DMS53 treated with DMSO at 0.1 percent for 48 hours (cell line): ENCODE results near the gene SRRM4.
"Not testable (repeated sequence)": the region's sequence is repeated elsewhere in the genome, so short reads cannot be mapped to it uniquely, and the experiment has no call there.

Source experiments
- DNase-seq: peaks from one replicate; lab custom pipeline; 2025; ENCODE audit not compliant: unreplicated experiment; lab: John Stamatoyannopoulos, UW

The SRRM4 gene

DNA sequence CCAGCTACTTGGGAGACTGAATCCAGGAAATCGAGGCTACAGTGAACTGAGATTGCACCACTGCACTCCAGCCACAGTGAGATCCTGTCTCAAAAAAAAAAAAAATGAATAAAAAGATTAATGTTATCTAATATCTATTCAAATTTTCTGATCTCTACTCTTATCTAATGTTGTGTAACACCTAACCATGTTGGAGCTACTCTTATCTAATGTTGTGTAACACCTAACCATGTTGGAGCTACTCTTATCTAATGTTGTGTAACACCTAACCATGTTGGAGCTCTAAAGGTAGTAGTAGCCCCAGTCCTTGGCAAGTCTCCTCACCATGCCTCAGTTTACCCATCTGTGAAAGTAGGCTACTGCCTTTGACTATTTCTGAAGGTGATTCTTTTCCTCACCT is 26.9 kb downstream of the SRRM4 start:
- not testable (repeated sequence) for DNase-seq

DNA sequence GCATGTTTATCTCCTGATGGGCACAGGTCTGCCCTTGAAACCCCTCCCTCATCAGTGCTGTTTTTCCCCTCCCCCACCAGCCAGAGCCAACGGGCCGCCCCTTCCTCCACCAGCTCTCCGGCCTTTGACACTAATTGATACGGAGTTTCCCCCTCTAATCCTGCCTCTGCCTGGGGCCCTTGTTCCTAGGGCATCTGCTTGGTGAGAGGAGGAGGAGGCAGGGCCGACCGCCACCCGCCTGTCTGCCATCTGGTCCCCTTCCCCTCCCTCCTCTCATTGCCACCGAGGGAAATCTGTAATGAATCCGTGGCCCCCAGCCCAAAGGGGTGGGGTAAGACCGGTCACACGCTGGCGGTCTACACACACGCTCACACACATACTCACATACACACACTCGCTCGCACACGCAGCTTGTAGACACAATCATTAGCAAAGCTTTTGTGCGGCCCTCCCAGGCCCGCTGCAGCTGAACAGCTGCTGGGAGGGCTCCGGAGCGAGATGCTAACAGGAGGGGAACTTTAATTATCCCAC is 27.4 kb downstream of the SRRM4 start:
- DNase-seq, result no peak

DNA sequence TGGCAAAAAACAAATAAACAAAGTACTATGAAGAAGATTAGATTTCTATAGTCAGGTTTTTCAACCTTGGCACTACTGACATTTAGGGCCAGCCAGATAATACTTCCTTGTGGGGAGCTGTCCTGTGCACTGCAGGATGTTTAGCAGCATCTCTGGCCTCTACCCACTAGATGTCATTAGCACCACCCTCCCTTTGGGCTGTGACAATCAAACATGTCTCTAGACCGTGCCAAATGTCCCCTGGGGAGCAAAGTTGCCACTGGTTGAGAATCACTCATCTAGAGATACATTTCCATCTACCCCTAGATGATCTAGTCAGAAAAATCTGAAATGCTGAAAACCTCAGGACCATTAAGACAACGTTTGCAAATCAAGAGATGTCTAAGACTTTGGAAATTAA is 29.9 kb downstream of the SRRM4 start:
- DNase-seq, result no peak

DNA sequence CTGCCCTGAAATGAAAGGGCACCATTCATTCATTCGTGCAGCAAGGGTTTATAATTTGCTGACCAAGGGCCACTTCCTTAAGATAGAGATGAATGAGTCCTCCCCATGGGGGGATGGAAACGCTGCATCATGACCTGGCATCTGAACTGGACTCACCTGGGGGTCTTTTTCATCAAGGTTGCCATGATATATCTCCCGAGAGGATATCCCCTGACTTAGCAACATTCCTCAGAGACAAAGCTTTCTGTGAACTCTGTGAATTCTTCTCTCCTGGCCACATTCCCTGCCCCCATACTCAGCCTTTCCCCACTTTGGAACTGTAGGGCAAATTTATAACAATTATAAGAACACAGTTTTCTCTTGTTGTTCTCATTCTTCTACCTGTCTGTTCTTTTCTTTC is 30.8 kb downstream of the SRRM4 start:
- DNase-seq, result no peak

DNA sequence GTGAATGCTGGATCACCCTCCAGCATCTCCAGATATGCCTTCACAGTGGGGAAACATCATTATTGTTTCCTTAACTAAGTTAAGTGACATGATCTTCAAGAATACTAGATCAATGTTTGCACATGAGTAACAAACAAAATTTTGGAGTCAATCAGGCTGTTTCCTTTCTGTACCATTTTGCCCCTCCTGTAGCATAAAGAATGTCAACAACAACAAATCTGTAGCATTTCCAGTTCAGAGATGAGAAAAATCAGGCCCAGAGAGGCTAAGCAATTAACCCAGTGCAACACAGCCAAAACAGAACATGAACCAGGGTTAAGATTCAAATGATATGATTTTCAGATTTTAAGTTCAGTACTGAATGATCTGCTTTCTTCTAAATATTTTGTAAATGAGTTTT is 31.7 kb downstream of the SRRM4 start:
- no peak for DNase-seq

DNA sequence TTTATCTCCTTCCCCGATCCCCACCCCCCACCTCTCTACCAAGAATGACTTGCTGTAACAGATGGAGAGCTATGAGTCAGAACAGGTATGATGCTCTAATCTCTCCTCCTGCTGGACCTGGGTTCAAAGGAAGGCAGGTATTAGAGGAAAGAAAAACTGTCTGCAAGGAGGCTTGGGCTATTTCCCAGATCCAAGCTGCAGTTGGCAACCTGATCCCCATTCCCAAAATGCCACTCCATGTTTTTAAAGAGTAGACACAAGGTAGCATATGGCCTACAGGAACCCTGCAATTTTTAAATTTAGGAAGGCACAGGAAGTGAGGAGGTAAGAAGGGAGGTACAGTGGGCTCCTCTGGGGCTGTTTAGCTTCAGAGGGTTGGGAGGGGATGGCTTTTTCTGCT is 33.0 kb downstream of the SRRM4 start:
- DNase-seq, result no peak

DNA sequence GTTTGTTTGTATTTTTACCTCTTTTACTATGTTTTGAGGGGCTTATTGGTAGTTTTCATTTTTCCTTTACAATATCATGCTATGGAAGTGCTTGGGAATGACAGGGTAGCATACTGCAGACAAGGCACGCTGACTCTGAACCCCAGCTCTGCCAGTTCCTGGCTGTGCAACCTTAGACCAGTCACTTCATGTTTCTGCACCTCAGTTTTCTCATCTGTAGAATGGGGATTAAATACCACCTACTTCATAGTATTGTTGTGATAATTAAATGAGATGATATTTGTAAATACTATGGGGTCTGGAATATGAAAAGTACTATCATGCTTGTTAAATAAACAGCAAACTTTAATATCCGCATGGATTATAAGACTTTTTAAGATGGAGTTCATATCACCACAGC is 35.4 kb downstream of the SRRM4 start:
- no peak for DNase-seq

DNA sequence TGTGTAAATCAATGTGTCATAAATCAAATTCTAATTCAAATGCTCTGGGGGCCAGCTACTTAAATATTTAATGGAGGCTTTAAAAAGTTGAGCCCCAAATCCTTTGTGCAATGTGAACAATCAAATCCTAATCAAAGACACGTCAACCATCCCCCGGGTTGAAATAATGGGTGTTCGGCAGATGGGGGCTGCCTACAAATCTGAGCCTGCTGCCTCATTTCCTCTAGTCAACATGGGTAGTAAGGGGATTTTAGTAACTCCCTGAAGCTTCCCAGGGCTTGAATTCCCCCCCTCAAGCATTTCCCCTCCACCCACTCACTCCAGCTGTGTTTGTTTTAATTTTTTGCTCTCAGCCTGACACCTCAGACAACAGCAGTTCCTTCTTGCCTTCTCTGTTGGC is 37.8 kb downstream of the SRRM4 start:
- DNase-seq, result no peak

DNA sequence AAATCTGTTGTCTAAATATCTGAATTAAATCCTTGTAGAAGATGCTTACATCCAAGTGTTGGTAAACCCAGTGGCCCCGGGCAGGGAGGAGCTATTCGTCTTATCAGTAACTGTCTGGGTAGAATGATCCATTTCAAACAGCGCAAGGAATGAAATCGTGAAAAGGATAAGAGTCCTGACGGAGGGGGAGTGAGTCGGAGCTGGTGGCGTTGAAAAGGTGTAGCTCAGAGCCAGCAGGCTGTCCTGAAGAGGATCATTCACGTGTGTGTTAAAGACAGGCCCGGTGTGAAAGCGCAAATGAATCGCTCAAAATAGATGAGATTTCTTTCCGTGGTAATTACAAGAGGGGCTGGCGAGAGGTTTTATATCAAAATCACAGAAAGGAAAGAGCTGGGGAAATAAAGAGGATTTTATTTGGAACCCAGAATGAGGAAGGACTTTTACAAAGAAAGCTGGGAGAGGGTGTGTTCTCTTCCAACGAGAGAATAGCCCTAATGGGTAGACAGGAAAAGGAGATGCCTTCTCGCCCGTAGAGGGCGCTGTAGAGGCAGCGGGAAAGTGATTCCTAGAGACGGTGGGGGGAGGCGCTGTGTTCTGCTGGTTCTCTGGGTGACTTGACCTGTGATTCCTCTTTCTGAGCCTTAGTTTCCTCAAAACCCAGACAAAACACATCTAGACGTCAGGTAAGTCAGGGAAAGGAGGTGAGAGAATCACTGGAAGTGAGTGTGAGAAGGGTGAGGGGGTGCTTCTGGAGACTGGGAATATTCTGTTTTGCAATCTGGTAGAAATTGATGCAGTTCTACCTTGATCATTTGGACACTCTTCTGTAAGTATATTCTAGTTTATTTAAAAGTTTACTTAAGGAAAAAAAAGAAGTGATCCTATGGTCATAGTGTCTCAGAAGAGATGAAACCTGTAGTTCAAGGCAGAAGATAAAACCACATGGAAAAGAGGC is 39.3 kb downstream of the SRRM4 start:
- no peak for DNase-seq

DNA sequence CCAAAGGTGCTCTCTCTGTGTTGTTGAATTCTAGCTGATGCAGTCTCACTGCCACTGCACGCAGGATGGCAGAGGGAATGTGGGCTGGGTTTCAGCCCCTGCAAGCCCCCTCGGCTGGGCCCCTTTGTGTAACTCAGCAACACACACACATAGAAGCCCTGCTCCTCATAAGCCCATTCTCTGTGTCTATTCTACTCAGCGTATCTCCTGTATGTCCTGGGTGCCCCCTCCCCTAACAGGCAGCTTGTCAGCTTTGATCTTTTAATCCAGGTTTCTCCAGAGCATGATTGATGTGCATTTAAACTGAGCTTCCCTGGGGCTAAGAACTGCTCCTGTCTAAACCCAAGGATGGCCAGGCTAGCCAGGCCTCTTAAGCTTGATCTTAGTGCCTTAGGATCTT is 43.0 kb downstream of the SRRM4 start:
- no peak for DNase-seq

DNA sequence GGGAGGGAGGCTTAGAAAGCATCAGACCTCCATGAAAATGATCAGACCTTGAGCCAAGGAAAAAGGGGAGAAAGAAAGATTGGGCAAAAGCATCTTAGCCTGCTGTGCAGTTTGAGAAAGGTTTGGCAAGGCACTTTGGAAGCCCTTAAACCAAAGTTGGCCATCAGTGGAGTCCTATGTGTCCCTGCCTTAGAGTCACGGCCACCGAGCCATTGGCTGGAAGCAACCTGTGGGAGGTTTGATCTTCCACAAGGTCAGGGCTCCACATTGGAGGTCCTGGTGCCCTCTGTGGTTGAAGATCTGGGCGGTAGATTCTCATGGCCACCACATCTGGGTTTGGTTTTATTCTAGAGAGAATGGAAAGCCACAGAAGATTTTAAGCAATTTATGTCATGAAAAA is 44.4 kb downstream of the SRRM4 start:
- DNase-seq, result no peak

DNA sequence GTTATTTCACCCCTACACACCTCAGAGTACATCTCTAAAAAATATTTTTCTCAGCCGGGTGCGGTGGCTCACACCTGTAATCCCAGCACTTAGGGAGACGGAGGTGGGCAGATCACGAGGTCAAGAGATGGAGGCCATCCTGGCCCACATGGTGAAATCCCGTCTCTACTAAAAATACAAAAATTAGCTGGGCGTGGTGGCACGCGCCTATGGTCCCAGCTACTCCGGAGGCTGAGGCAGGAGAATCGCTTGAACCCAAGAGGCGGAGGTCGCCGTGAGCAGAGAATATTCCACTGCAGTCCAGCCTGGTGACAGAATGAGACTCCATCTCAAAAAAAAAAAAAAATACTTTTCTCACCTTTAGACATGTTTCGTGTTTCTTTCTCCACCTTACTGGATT is 52.0 kb downstream of the SRRM4 start:
- not testable (repeated sequence) for DNase-seq

DNA sequence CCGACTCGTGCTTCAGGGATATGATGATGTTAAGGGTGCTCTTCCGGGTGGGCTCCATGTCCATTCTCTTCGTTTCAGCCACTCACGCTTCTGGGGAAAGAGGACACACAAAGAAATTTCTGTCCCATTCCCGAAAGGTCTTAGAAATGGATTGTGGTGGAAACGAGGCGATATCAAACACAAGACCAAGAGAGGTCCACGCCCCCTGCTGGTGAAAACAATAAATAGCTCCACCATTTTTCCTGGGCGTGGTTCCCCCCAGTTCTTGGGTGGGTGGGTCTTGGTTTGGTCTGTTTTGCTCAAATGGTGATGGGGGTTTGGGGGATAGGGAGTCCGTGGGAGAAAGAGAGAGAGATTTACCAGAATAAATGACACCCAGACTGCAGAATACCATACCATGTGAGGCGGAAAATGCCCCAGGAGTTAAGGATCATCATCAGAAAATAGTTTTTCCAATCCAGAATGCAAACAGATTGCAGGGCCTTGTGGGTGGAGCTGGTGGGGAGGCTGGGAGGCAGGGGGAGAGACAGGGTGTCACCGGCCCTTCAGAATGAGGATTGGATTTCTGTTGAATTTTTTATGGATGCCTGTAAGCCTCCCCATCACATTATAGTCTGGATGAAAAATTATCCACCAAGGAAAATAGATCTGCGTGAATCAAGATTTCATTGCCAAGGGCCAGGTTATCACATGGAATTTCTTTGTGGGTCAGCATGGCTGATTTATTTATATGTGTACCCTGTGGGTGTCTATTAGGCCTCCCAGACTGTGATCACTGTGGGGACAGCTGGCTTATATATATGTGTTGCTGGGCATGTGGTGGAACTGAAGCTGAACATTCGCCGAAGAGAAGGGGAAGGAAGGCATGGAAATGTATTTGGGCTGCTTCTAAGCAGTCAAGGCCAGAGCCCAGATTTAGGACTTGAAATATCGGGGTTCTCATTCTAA is 55.8 kb downstream of the SRRM4 start:
- DNase-seq, result peak; percentile 20

DNA sequence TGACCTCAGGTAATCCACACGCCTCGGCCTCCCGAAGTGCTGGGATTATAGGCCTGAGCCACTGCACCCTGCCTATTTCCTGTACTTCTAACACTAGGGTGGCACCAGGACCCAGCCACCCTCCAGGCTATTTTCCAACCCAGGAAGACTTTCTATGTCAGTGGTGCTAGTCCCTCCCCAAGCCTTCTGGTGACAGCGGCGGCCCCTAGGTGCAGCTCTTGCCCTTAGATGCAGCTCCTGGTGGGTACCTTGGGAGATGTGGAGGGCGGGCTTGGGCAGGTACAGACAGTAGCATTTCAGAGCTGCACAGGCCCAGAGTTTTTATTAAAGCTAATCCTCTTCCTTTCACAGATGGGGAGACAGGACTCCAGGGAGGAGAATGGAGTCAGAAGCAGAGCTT is 62.8 kb downstream of the SRRM4 start:
- no peak for DNase-seq

DNA sequence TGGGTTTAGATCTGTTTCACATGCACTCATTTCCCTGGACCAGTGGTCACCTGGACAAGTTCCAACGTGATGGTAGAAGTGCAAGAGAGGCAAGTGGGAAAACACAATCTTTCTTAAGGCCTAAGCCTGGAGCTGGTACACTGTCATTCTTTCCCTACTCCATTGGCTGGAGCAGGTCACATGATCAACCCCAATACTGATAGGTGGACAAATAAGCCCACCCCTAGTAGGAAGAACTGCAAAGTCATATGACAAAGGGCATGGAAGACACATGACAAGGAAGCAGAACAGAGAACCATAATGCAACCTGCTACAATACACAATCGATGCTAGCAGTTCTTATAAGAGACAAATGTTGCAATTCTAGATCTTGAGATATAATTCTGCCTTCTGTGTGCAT is 66.3 kb downstream of the SRRM4 start:
- DNase-seq, result no peak

DNA sequence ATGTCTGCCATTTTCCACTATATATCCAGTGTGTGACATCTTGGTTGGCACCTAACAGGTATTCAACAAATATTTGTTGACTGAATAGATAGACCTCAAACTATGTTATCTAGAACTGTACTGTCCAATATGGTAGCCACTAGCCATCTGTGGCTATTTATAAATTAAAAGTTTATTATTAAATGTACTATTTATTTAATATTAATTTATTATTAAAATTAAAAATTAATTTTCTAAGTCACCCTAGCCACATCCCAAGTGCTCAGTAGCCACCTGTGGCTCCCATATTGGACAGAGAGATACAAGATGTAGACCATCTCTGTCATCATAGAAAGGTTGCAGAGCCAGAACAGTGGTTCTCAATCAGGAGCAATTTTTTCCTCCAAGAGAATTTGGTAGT is 69.3 kb downstream of the SRRM4 start:
- DNase-seq, result no peak

DNA sequence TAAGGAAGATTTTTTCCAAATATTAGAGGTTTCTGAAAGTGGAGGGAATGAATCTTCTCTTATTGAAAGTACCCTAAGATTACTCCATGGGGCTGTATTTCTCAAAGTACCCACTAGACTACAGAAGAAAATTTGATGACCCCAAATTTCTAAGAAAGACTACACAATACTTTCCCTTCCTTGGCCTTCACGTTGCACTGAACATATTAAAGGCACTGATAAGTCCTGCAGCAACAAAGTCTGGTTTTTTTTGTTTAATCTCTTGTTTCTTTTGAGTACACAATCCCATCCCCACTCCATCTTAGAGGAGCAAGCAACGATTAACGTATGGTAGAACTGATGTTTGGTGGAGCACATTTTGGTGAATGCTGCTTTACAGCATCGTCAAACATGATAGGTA is 70.1 kb downstream of the SRRM4 start:
- DNase-seq, result no peak

DNA sequence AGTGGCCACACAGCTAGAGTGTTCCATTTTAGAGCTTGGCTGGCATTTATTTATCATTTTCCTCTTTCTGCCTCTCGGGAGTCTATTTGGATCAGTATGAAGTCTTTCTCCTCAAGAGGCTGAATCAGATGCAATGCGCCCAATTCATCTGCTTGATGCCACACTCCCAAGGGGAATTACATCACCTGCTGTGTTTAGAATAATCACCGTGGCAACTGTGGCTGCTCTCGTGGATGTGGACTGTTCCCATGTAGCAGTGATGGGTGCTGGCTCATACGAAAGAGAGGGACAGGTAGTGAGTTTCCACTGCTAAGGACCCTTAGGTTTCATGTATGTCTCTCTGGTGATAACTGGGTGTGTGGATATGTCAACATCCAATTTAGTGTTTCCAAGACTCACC is 70.7 kb downstream of the SRRM4 start:
- DNase-seq, result no peak

DNA sequence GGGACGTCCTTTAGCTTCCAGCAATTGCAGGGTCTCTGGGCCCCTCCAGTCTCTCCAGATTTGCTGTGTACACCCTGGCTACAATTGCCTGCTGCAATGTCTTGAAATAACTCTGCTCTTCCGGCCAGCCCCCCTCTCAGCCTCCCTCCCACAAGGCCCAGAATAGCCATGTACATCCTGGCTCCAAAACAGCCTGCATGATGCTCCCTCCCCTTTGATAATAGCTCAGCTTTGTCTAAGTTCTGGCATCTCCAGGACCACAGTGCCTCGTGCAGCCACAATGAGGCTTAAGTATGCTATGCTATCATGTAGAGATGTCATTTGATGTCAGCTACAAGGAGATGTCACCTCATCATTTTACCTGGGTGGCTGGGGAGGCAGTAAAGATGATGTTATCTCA is 74.6 kb downstream of the SRRM4 start:
- no peak for DNase-seq

DNA sequence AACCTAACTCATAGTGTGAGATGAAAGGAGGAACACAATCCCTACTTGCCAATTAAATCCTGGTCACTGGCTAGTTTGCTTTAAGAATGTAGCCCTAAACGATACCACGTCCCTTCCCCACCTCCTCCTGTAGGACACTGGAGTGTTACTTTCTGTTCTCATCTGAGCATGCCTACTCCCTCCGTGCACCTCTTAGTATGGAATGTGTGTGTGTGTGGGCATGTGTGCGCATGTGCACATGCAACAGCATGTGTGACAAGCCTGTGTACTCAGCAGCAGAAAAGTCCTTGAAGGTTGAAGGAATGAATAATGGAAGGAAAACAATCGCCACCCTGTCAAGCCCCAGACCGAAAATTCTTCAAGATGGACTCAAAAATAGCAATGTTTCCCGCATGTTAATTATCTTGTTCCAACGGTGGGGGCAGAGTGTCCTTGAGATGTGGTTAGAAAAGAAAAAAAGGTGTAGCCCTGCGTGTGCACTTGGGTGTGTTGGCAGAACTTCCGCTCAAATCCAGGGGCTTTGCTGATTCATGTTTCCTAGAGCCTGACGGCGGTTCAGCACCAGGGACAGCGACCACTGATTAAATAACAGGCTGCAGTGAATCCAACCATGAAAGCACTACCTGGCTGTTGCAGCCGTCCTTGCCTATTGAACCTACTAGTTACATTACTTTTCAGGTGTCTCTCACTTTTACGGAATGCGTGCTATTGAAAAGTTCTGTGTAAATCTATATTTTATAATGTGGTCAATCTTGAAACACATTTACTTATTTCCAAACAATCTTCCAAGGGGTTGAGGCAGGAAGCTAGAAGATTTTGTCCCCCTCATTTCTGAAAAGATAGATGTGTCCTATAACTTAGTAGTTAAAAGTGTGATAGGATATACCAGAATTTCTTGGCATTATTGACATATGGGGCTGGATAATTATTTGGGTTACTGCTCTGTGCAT is 79.8 kb downstream of the SRRM4 start:
- DNase-seq, result no peak
